Activated CD4-positive, alpha-beta T cell treated with anti-CD3 and anti-CD28 coated beads, Interleukin-2, Interleukin-6, amounts not matched to agents 100 ng/mL and 50 ng/mL, durations not matched to agents 16 hours and 8 hours (primary cell): ENCODE measurements around the gene CBL.

Source experiments
- DNase-seq: peaks from one replicate; pipeline ENCODE4 v3.0.0-alpha.2; 2020

CBL gene

DNA sequence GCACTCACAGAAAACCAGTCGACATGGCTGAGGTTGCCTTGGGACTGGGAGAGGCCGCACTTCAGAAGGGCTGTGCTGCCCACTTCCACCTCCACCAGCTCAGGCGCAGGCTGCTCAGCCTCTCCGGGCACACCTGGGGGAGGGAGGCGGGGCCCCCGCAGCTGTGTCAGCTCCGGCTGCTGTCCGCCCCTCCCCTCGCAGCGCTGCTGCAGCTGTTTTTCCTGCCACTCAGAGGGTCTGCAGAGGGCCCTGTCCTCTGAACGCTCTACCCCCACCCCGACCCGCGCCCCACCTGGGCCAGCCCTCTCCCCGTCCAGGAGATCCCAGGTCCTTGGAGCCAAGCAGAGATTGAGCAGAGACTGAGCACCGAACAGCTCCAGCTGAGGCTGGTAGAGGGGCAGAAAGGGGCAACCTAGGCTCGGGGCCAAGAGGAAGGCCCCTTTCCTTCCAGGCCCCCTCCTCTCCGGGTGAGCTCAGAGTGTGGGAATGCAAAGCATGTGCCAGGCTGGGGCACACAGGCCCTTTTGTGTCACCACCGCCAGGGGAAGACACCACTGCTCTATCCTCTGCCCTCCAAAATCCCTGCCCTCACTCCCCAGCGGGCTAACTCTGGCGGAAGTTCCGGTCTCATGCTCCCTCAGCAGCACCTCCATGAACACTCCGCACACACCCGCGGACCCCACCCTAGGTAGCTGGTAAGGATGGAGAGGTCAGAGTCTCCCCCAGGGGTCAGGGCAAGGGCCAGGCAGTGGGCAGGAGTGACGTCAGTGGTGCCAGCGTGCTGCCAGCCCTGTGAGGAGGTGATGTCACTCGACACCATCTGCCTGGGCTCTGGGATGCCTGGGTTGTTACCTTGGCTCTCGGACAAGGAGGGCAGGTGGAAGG is 109.2 kb downstream of the CBL start:
- DNase-seq, result peak; percentile 52

GRCh38 chr11:119316016-119316728 is 110.0 kb downstream of the CBL start:
- DNase-seq, result no peak

DNA sequence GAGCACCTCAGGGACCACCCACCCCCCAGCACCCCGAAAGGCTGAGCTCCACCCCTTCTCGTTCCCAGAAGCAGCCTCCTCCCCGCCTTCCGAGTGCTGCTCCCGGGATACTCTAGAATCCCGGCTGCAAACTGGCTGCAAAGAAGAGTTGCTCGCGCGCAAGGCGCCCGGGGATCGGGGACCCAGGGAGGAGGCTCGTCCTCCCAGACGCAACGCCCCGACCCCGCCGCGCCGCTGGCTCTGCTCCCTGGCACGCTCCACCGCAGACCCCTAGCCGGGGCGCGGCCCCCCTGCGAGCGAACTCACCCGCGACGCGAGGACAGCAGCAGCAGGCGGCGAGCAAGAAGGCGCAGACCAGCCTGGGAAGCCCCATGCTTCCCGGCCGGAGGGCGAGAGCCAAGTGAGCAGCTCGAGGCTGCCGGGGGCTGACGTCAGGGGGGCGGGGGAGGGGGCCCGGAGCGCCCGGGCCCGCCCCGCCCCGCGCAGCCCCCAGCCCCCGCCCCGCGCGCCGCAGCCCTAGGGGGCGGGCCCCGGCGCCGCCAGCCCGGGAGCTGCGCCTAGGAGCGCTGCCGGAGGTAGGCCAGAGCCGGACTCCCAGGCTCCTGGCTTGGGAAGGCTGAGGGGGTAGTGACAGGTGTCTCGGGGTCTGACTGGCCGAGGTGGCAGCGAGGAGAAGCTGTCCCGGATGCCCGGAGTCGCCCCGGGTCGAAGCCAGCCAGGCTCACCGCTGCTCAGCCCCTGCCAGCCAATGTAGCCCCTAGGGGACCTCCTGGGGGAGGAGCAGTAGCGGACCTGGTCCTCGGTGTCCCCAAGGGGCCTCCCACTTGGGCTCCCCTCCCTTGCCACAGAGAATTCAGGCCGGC is 110.8 kb downstream of the CBL start, which contains the start of gene MCAM:
TSS of gene MCAM (minus strand) at position 402 of the 863 bp plus-strand sequence. CDS start at position 373, 29 bp downstream.
- DNase-seq, result no peak

- DNase-seq, result no peak
Observed at GRCh38 chr11:119317592-119318239, 111.6 kb downstream of the CBL start.

DNA sequence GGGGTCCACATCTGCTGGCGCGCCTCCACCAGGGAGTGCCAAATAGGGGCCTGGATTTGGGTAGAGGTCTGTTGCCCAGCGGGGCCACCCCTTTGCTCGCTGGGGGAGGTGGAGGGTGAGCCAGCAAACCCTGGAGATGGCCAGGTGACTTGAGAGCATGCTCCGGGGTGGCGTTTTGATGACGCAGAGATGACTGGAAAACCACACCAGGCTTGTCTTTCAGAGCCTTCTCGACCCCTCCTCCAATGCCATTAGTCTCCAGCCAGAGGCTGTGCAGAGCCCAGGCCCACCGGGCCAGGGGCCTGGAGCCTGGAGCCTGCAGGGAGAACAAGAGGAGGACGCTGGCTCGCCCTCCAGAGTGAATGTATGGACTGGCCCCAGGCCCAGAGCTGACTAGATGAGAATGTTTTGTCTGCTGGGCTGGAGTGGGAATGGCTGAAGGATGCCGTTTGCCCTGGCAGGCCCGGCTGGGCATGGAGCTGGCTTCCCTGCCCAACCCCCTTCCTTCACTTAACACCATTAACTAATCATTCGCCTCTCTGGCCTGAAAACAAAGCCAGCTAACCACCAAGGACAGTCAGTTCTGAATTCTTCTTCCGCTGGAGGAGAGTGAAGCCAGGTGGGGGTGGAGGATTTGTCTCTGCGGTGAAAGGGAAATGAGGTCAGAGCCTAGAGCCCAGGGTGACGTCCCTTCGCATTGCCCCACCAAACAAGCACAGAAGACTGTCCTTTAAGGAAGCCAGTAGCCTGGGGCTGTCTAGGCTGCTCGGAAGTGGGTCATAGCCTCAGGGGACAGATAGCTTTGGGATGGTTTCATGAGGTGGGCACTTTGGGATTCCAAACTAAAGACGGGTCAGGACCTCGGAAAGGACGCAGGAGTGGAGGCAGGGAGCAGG is 112.3 kb downstream of the CBL start:
- DNase-seq, result peak; percentile 71

- DNase-seq, result no peak
Observed at GRCh38 chr11:119319136-119319699, 113.1 kb downstream of the CBL start.

DNA sequence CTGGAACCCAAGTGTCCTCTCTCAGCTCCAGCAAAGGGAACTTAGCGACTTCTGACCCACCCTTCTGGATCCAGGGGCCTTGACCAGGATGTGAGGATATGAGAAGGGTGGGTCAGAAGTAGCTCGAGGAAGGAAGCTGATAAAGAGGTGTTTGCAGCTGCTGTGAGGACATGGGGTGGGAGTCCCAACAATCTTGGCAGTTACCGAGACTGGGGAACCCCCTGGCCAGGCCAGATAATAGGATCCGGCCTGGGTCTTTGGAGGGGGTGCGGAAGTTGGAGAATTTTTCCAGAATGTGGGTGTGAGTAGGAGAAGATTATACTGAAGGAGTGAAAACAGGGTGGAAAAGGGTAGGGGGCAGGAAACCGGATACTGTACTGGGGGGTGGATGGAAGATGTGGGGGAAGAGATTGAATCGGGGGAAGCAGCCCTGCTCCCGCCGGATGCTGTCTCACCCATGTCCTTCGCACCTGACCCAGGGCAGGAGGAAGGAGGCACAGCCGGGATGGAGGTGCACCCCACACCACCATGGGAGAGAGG is 113.6 kb downstream of the CBL start:
- no peak for DNase-seq

DNA sequence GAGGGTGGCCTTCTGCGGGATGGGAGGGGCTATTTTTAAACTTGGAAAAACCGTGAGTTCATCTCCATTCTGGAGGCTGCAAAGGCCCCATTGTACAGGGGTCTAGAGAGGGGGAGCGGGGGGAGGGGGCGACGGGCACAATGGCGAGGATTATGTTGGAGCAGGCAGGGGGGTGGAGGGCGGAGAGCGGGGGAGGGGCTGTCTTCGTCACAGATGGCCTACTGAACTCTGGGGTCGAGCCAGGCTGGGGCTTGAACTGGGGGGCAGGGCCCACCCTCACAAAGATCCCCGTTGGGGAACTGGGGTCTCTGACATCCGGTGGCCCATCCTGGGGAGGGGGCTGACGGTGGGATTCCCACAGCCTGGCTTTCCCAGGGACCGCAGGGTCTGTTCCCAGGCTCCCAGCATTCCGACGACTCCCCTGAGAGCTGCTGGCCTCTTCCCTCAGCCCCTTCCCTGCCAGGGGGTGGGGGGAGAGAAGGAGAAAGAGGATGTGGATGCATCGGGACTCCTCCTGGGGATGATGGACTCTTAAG is 114.2 kb downstream of the CBL start:
- no peak for DNase-seq

- DNase-seq, result peak; percentile 78
Observed at GRCh38 chr11:119320776-119321524, 114.8 kb downstream of the CBL start.

- DNase-seq, result no peak
Observed at GRCh38 chr11:119322360-119322739, 116.2 kb downstream of the CBL start.

DNA sequence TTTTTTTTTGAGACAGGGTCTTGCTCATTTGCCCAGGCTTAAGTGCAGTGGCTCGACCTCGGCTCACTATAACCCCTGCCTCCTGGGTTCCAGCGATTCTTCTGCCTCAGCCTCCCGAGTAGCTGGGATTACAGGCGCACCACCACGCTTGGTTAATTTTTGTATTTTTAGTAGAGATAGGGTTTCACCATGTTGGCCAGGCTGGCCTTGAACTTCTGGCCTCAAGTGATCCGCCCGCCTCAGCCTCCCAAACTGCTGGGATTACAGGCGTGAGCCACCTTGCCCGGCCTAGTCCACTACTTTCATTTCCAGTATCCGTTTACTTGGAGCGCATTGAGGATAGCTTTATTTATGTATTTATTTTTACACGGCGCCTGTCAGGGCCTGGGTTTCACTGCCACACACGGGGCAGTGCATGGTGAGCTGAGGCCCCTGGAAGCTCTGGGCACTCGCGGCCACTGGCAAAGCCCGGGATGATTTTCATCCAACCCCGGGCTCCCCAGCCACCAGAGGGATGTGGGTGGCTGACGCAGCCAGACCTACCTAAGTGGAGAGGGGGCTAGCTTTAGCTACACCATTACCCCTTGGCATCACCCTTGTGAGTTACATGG is 116.9 kb downstream of the CBL start:
- no peak for DNase-seq

DNA sequence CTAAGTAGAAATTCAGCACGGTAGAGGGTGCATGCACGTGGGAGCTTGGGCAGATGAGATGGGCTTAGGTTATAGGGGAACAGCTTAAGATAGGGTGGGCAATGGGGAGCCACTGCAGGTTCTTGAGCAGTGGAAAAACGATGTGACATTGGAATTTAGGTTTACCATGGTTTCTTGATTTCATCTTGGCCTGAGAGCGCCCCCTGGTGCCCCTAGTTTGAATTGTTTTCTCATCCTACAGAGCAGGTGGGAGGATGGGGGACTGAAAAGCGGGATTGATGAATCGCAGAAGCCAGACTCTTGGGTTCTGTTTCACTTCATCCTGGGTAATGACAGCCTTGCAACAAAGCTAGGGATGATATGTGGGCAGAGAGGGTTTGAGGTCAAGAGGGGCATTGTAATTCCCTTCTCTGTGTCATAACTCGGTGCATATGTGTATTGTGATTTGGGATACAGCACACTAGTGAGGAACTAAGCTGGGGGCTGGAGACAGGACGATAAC is 117.4 kb downstream of the CBL start:
- peak; percentile 86 for DNase-seq

DNA sequence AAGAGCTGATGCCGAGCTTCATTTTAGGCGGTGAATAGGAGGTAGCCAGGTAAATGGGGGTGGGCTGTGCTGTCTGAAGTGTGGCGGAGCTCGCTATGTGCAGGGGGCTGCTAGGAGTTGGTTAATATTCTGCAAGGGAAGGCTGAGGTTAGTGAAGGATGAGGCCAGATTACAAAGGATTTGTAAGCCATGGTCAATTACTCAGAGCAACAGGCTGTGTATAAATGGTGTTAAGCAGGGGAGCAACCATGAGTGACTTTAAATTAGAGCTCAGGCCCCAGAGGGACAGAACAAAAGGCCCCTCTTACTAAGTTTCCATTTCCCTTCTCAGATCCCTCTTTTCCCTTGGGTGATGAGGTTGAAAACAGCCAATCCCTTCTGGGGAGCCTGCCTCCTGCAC is 118.0 kb downstream of the CBL start:
- DNase-seq, result no peak

DNA sequence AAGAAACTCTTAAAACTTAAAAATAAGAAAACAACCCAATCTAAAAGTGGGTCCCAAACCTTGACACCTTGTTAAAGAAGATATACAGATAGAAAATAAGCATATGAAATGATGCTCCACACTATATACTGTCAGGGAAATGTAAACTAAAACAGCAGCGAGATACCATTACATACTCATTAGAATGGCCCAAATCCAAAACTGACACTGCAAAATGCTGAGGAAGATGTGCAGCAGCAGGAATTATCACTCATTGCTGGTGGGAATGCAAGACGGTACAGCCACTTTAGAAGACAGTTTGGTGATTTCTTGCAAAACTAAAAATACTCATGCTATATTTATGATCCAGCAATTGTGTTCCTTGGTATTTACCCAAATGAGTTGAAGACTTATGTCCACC is 123.2 kb downstream of the CBL start:
- no peak for DNase-seq

GRCh38 chr11:119330237-119330636 is 124.1 kb downstream of the CBL start:
- DNase-seq, result no peak

- DNase-seq, result no peak
Observed at GRCh38 chr11:119332111-119332765, 126.1 kb downstream of the CBL start.

GRCh38 chr11:119334174-119334930 is 128.2 kb downstream of the CBL start, which contains the start of gene RNF26:
Gene RNF26, plus strand, starts transcription at chr11:119334527. Its CDS starts 596 bp downstream, at chr11:119335123.
- peak; percentile 97 for DNase-seq
